ENCODE results near the gene TLE6.

Gene TLE6

DNA sequence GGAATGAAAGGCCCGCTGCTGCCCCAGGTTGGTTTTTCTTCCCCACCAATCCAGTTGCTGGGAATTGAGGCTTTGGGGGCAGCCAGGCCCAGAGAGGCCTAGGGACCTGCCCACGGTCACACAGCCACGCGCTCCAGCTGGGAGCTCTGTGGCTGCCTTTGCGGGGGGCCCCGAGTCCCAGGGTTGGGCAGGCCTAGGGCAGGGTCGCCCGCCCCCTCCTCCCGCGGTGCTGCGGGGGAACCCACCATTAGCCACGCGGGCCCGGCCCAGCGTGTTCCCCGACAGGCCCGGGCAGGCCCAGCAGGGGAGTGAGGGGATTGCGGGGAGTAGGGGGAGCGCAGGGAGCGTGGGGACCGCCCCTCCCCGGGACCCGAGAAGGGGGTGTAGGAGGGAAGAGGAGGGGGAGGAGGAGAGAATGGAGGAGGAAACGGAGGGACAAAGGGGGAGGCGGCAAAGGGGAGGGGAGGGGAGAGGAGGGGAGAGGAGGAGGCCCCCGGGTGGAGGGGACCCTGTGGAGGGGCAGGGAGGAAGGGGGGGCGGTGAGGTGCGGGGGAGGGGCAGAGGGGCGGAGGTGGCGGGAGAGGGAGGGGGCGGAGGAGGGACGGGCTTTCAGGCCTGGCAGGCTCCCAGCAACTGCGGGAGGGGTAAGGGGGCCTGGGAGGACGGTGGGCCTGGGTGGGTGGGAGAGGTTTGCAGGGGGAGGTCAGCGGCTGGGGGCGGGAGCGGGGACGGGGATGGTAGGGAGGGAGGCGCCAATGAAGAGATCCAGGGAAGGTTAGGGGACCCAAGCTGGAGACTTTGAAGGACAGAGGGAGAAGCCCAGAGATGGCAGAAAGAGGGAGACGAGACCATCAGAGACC lies 64.6 kb downstream of the TLE6 start:
- TF ChIP-seq CTCF (IDR thresholded peaks at IDR 0.05; ENCODE audit: control insufficient read depth, insufficient read depth, low read depth, low read length, missing control alignments) = no peak
- DNase-seq (ENCODE audit: low read depth) = no peak
- no peak overlapping the region for H3K4me3 ChIP-seq (ENCODE audit: control insufficient read depth, low read depth, low read length)

- DNase-seq (ENCODE audit: low read depth) = no peak
- H3K4me3 ChIP-seq (ENCODE audit: control insufficient read depth, low read depth, low read length) = no peak overlapping the region
- TF ChIP-seq CTCF (IDR thresholded peaks at IDR 0.05; ENCODE audit: control insufficient read depth, insufficient read depth, low read depth, low read length, missing control alignments) = no peak
These were observed 65.4 kb downstream of the TLE6 start for GRCh38 chr19:3042621-3043267.
